Liver (tissue), 3 donors: Measurements from ENCODE around the gene FAM83G.

Experiments
- CTCF ChIP-seq: fragments of 150-350 bp; IDR thresholded peaks from 2 replicates; pipeline ENCODE4 v1.5.1; 2017; ENCODE audit warnings: improper control_type of control experiment, low read depth, low read length; ENCODE audit not compliant: missing input control
- JUND ChIP-seq, 2 donors: IDR thresholded peaks; 2 replicates each; pipeline ENCODE4 v1.6.1; 2016; ENCODE audit warnings: antibody characterized with exemption in 2 of 2
- MAX ChIP-seq: IDR thresholded peaks from 2 replicates; pipeline ENCODE4 v1.6.1; 2016; ENCODE audit warnings: antibody characterized with exemption
- RAD21 ChIP-seq, 2 donors: IDR thresholded peaks; 2 replicates each; pipeline ENCODE4 v1.6.1; 2016; ENCODE audit warnings: antibody characterized with exemption in 2 of 2, mild to moderate bottlenecking in 2 of 2
- donor health status: healthy.
- donor health status: healthy.

GRCh38 chr17:19005137-19005773 lies 691 bp upstream of the FAM83G start:
- TF ChIP-seq CTCF, result no peak
- TF ChIP-seq MAX, result no peak
- TF ChIP-seq RAD21 (IDR thresholded peaks at IDR 0.05), result no peak
- TF ChIP-seq JUND (IDR thresholded peaks at IDR 0.05), result no peak
